ENCODE data around the gene HEYL.

Gene HEYL

DNA sequence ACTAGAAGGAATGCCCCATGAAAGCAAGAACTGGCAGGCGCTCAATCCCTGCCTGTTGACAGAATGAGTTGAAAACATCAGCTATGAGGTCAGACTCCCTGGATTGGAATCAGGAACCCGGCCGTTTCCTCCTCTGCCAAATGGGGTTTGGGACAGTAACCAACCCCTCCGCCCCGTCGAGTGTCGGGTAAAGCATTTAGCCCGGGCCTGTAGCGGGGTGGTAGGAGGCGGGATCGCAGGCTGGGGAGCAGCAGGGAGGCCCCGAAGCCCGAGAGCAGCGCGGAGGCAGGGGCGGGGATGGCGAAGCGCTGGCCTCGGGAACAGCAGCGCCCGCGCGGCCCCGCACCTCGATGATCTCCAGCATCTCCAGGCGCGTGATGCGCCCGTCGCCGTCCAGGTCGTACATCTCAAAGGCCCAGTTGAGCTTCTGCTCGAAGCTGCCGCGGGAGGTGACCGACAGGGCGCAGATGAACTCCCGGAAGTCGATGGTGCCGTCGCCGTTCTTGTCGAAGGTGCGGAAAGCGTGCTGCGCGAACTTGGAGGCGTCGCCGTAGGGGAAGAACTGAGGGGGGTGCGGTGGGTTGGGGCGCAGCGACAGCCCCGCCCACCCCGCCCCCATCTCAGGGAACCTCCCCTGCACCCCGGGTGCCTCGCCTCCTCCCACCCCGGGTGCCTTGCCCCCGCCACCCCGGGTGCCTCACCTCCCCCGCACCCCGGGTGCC, 44.3 kb upstream of the HEYL start:
- H3K4me3 ChIP-seq (ENCODE audit: low read depth, low read length): no peak overlapping the region
- DNase-seq (ENCODE audit: low read depth): no peak
- TF ChIP-seq, protein P1, sequence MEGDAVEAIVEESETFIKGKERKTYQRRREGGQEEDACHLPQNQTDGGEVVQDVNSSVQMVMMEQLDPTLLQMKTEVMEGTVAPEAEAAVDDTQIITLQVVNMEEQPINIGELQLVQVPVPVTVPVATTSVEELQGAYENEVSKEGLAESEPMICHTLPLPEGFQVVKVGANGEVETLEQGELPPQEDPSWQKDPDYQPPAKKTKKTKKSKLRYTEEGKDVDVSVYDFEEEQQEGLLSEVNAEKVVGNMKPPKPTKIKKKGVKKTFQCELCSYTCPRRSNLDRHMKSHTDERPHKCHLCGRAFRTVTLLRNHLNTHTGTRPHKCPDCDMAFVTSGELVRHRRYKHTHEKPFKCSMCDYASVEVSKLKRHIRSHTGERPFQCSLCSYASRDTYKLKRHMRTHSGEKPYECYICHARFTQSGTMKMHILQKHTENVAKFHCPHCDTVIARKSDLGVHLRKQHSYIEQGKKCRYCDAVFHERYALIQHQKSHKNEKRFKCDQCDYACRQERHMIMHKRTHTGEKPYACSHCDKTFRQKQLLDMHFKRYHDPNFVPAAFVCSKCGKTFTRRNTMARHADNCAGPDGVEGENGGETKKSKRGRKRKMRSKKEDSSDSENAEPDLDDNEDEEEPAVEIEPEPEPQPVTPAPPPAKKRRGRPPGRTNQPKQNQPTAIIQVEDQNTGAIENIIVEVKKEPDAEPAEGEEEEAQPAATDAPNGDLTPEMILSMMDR (IDR thresholded peaks at IDR 0.05; ENCODE audit: control insufficient read depth, extremely low read depth, insufficient read depth): no peak

- no peak overlapping the region for H3K4me3 ChIP-seq (ENCODE audit: low read depth, low read length)
- DNase-seq (ENCODE audit: low read depth): no peak
- TF ChIP-seq, protein P1 (IDR thresholded peaks at IDR 0.05; ENCODE audit: control insufficient read depth, extremely low read depth, insufficient read depth): no peak
Measured at GRCh38 chr1:39681999-39682398, 42.6 kb upstream of the HEYL start.

DNA sequence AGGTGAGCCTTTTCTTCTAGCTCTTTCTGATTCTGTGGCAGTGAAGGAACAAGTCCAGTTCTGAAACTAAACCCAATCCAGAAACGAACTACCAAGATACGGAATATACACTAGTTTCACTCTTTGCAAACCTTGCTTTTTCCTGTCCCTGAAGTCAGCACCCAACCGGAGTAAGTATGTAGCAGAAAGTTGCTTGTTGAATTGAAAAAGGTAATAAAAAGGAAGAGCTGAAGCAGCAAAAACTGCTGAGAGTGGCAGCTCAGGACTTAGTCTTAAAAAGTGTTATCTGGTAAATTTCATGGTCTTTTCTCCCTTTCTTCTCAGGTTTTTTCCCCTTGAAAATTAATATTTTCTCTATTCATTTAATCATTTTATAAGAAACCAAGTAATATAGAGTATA, 41.9 kb upstream of the HEYL start:
- no peak overlapping the region for H3K4me3 ChIP-seq (ENCODE audit: low read depth, low read length)
- DNase-seq (ENCODE audit: low read depth): no peak
- TF ChIP-seq, protein P1 (IDR thresholded peaks at IDR 0.05; ENCODE audit: control insufficient read depth, extremely low read depth, insufficient read depth): no peak

- DNase-seq (ENCODE audit: low read depth): no peak
- TF ChIP-seq, protein P1 (IDR thresholded peaks at IDR 0.05; ENCODE audit: control insufficient read depth, extremely low read depth, insufficient read depth): no peak
- H3K4me3 ChIP-seq (ENCODE audit: low read depth, low read length): no peak overlapping the region
Measured at GRCh38 chr1:39680751-39681150, 41.3 kb upstream of the HEYL start.

DNA sequence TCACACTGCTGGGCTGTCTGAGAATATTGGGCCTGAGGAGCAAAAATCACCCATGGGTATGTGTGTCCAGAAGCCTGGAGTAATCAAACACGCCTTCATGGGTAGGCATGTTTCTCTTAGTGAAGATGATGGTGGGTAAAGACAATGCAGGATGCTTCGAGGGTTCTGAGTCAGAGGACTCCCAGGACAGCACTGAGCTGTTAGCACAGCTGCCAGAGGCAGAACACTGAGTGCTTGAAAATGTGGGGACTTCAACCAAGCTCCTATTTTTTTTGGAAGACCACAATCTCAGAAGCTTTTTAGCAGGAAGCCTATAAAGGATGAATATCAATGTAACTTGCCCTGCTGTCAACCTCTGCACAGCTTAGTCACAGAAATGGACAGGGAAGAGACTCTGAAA, 40.4 kb upstream of the HEYL start:
- DNase-seq (ENCODE audit: low read depth): no peak
- TF ChIP-seq, protein P1 (IDR thresholded peaks at IDR 0.05; ENCODE audit: control insufficient read depth, extremely low read depth, insufficient read depth): no peak
- H3K4me3 ChIP-seq (ENCODE audit: low read depth, low read length): no peak overlapping the region

- TF ChIP-seq, protein P1 (IDR thresholded peaks at IDR 0.05; ENCODE audit: control insufficient read depth, extremely low read depth, insufficient read depth): no peak
- no peak for DNase-seq (ENCODE audit: low read depth)
- no peak overlapping the region for H3K4me3 ChIP-seq (ENCODE audit: low read depth, low read length)
Measured at GRCh38 chr1:39678889-39679288, 39.4 kb upstream of the HEYL start.

GRCh38 chr1:39677645-39678044, 38.2 kb upstream of the HEYL start:
- no peak overlapping the region for H3K4me3 ChIP-seq (ENCODE audit: low read depth, low read length)
- no peak for DNase-seq (ENCODE audit: low read depth)
- TF ChIP-seq, protein P1 (IDR thresholded peaks at IDR 0.05; ENCODE audit: control insufficient read depth, extremely low read depth, insufficient read depth): no peak

Measured in LNCaP clone FGC (cell line).